Esophagus squamous epithelium (tissue), 4 donors: ENCODE results near the gene FERMT2.

Experiments
- CTCF ChIP-seq, 6 experiments: fragments of 450-650 bp in 4 of 6; fragments of 200-600 bp in 2 of 6; sonication (generic) in 2 of 6; IDR thresholded peaks; one replicate each; pipeline ENCODE4 v1.5.1; 2016 to 2019; ENCODE audit warnings: antibody characterized with exemption in 6 of 6, mild to moderate bottlenecking in 4 of 6, moderate library complexity in 4 of 6
- POLR2A ChIP-seq, 4 donors: fragments of 450-650 bp; IDR thresholded peaks; one replicate each; pipeline ENCODE4 v1.6.1; 2017; ENCODE audit warnings: antibody characterized with exemption in 4 of 4, mild to moderate bottlenecking in 4 of 4, moderate library complexity in 3 of 4

- no peak for TF ChIP-seq CTCF (IDR thresholded peaks at IDR 0.05)
- TF ChIP-seq POLR2A (IDR thresholded peaks at IDR 0.05): no peak
Measured at GRCh38 chr14:52871606-52872005, 79.2 kb downstream of the FERMT2 start.
